Upper lobe of left lung (tissue), 4 donors: Measurements from ENCODE around the gene DLAT.

Experiments
- CTCF ChIP-seq, 6 experiments: fragments of 450-650 bp in 4 of 6; fragments of 200-600 bp in 2 of 6; sonication (generic) in 2 of 6; IDR thresholded peaks; one replicate each; pipeline ENCODE4 v1.5.1; 2016 to 2019; ENCODE audit warnings: antibody characterized with exemption in 6 of 6
- POLR2A ChIP-seq, 4 donors: fragments of 450-650 bp; IDR thresholded peaks; one replicate each; pipeline ENCODE4 v1.5.1; 2016 to 2017; ENCODE audit warnings: antibody characterized with exemption in 4 of 4, mild to moderate bottlenecking in 2 of 4
- POLR2AphosphoS5 ChIP-seq, 2 donors: sonication (generic); formaldehyde crosslinking; IDR thresholded peaks; one replicate each; pipeline ENCODE4 v1.5.1; 2017; ENCODE audit warnings: antibody characterized with exemption in 2 of 2

- TF ChIP-seq POLR2A (IDR thresholded peaks at IDR 0.05) (no peak), CTCF (IDR thresholded peaks at IDR 0.05) (no peak), POLR2AphosphoS5 (IDR thresholded peaks at IDR 0.05) (no peak)
Measured at GRCh38 chr11:112033902-112034301, 8.7 kb downstream of the DLAT start.
